HG02623 (cell line): ENCODE results near the gene SFSWAP.

Experiments used
- ATAC-seq: cut with Tn5 transposase; IDR thresholded peaks from one replicate; pipeline ENCODE4 v1.9.1; 2021; ENCODE audit warnings: moderate library complexity; ENCODE audit not compliant: unreplicated experiment

The SFSWAP gene

GRCh38 chr12:131831635-131832041, 120.7 kb downstream of the SFSWAP start:
- no peak for ATAC-seq

- ATAC-seq: no peak
These were observed 121.7 kb downstream of the SFSWAP start for GRCh38 chr12:131832321-131833231.

DNA sequence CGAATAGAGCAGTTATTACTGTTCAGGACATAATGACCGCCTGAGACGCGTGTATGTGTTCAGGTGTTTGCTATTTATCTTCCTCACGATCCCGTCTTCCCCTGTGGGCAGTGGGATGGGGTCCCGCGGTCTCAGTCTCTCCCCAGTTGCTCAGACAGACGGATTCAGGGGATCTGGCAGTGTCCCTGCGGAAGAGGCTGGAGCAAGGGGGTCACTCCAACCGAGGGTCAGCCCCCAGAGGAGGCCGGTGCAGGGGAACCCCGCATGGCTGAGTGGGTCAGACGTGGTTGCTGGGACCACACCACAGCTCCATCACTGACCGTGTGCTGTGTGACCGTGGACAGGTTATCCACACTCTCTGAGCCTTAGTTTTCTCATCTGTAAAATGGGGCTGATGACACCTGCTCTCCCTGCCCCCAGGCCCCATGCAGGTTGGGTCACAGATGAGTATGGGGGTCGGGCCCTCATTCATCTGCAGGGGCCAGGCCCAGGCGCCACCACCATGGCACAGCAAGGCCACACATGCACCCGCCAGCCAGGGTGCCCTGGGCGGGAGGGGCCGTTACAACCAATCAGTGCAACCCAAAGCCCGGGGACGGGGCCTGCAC, 122.5 kb downstream of the SFSWAP start:
- no peak for ATAC-seq

GRCh38 chr12:131833896-131834641, 123.2 kb downstream of the SFSWAP start:
- ATAC-seq: no peak

DNA sequence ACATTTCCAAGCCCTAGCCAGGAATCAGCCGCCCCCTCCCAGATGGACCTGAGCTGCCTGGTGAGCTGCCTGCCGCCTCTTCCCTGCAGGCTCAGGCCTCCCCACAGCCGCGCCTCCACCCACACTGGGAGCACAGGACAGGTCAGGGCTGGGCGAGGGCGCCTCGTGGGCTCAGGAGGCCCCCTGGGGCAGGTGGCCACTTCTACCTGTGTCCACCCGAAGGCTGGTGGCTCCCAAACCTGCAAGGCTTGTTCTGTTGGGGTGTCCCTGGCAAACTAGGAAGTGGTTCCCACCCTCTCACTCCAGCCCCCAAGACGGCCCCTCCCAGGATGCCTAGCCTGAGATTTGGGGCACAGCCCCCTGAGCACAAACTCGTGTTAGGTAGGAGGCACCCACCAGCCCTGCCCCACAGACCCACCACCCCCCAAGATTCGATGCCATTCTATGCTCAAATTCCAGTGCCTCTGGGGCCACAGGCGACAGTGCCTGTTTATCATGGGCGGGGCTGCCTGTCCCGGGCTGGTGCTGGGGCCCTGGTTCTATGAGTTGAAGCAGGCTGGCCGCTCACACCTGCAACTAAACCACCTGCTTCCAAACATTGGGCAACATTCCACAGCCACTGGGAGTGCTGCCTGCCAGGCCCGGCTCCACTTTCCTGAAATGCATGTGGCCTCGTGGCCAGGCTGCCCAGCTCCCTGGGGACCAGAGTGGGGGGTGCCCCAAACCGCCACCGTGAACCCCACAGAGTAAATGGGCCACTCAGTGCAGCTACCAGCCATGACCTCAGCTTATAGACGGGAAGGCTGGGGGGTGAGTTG, 124.1 kb downstream of the SFSWAP start:
- ATAC-seq: no peak

DNA sequence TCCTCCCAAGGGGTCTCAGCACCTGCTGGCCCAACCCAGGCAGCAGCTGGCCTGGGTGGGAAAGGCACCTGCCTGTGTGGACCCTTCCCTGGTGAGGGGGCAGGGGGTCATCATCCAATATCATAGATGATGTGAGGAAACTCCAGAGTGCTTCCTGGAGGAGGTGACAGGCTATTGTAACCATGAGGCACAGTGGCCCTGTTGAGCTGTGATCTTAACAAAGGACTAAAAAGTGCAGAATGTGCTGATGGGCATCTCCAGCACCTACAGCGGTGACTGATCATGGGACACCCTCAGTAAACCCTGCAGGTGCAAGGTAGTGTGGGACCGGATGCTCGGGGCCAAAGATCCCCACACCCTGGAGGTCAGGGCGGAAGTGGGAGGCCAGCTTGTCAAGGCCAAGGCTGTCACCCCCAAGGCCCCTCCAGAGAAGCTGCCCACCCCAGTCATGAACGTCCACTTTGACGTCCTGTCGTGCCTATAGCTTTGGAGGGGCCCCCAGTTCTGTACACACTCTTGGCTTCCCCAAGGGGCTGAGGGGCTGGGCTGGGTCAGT, 124.8 kb downstream of the SFSWAP start:
- ATAC-seq: no peak

DNA sequence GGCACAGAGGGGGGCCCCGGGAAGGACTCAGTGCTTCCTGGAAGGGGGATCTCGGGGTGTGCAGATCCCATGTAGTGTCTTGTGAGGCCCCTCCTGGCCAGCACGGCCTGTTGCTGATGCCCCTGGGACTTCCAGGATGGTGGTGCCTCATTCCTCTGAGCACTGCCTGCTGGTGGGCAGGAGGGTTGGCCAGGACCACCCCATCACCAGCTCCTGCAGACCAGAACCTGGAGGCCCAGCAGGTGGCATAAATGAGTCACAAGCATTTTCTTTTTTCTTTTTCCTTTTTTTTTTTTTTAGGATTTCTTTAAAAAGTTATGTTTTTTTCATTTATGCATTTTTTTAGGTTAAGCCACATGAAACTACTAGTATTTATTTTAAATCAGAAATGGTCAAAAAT, 125.3 kb downstream of the SFSWAP start:
- ATAC-seq: no peak

- no peak for ATAC-seq
These were observed 126.0 kb downstream of the SFSWAP start for GRCh38 chr12:131836714-131837397.

DNA sequence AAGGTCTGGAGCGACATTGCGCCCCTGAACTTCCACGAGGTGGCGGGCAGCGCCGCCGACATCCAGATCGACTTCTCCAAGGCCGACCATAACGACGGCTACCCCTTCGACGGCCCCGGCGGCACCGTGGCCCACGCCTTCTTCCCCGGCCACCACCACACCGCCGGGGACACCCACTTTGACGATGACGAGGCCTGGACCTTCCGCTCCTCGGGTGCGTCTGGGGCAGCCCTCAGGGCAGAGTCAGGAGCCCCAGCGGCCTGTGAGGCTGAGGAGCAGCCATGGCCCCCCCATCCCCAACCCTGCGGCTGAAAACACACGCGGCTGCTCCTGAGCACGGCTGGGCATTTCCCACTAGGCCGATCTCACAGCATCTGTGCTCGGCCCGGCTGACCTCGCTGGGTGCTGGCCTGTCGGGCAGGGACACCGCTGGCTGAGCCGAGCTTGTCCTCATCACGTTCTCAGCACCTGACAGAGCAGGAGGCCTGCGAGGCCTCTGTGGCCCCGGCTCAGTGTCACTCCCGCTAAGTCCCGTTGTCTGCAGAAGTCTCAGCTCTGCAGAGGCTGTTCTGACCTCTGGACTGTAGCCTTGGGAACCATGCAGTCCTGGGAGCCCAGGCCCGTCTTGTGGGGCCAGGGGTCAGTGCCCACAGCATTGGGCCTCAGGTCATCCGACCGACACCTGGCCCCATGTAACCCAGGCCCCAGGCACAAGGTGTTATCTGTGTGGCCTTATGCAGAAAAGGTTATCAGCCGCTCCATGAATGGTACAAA, 129.9 kb downstream of the SFSWAP start:
- ATAC-seq: no peak

GRCh38 chr12:131841547-131841946, 130.7 kb downstream of the SFSWAP start:
- ATAC-seq: no peak

- ATAC-seq: no peak
These were observed 131.3 kb downstream of the SFSWAP start for GRCh38 chr12:131842169-131842568.

DNA sequence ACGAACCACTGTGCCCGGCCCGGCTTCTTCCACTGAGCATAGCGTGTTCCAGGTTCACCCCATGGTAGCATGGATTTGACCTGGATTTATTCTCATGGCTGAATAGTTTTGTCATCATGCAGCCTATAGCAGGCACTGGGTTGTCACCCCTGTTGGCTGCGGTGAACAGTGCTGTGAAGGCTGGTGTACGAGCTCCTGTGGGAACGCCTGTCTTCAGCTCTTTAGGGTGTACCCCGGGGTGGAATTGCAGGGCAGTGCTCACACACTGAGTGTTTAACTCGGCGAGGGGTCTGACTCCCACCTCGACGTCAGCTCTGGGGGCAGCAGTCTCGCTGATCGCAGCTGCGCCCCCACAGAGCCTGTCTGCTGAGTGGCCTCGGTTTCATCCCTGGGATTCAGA, 132.6 kb downstream of the SFSWAP start:
- no peak for ATAC-seq

DNA sequence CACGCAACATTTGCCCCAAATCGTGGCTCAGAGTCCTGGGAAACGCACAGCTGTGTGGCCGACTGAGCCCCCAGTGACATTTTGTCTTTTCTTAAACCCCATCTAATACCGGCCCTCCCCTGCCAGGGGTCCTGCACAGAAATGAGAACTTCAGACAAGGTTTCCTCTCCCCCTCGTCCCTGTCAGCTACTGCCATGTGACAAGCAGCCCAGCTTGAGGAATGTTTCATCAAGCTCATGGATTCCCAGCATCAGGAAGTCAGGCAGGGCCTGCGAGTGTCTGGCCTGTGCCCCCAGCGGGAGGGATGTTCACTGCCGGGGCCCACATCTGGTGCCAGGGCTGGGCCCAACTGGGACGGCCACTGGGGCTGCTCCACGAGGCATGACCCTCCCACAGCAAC, 133.2 kb downstream of the SFSWAP start:
- no peak for ATAC-seq

DNA sequence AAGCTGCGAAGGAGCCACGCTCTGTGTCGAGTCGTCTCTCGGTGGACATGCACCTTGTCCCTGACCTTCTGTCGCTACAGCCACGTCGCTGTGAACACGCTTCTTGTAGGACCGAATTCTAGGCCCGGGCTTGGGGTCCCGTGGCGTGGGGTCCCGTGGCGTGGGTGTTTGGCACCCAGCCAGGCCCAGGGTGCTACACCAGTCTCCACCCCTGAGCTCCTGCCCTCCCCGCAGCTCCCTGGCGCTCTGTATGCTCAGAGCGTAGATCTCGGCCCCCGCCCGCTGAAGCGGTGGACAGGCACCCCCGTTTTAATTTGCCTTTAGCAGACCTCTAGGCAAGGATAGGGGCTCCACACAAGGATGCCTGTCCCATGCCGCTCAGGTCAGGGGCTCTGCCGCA, 133.8 kb downstream of the SFSWAP start:
- ATAC-seq: no peak

DNA sequence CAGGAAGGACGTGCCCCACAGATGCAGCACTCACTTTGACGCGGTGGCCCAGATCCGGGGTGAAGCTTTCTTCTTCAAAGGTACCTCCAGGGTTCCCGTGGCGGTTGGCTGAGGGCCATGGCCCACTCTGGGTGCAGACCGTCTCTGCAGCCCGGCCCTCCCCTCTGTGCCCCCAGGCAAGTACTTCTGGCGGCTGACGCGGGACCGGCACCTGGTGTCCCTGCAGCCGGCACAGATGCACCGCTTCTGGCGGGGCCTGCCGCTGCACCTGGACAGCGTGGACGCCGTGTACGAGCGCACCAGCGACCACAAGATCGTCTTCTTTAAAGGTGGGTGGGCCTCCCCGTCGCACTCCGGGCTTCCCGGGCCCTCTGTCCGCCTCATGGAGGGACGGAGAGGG, 134.2 kb downstream of the SFSWAP start:
- no peak for ATAC-seq

DNA sequence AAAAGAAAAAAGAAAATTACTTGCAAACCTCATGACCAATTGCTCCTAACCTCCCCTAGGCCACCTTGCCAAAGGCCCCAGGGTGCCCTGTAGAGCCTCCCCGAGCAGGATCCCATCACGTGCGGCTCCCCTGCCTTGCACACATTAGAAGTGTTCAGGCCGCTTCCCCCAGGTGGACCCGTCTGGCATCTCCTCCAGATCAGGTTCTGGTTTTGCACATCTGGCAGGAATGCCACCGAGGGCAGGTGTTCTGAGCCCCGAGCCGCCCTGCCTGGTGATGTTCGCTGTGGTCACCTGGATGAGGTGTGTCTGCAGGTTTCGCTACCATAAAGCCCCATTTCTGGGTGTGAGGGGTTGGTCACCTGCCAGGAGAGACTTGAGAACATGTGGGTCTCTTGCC, 136.6 kb downstream of the SFSWAP start:
- no peak for ATAC-seq

- no peak for ATAC-seq
These were observed 137.9 kb downstream of the SFSWAP start for GRCh38 chr12:131848753-131849152.
